IMR-90 (cell line): ENCODE results near the gene ITGA6. TPM values are rescaled to one million over a fixed set of nuclear protein-coding genes. Genes with fewer than 3 reads are reported as not detected.

Experiments
- ATAC-seq: fragments of 200-7000 bp; cut with Tn5 transposase; 2 replicates; pipeline ENCODE4 v1.9.1; 2020; ENCODE audit warnings: low read depth, mild to moderate bottlenecking, moderate library complexity
- BruUV-seq: library from RNA; stranded (reverse); fragments of 400-500 nt; replicated peaks from 2 replicates; lab custom pipeline; 2021; lab: Mats Ljungman, UMichigan
- CTCF ChIA-PET: fragments of 300-600 bp; formaldehyde crosslinking; extraction: SDS; loops from one replicate; lab custom pipeline; 2021; ENCODE audit warnings: antibody characterized with exemption; lab: Yijun Ruan, JAX
- POLR2A ChIA-PET: fragments of 300-600 bp; sonication (Branson Sonifier 250); formaldehyde crosslinking; loops from one replicate; lab custom pipeline; 2022; ENCODE audit warnings: antibody characterized with exemption; ENCODE audit not compliant: unreplicated experiment; lab: Charles Lee
- DNase-seq: peaks from one replicate; pipeline ENCODE4 v3.0.0; 2013
- H2AFZ ChIP-seq: replicated peaks from 2 replicates; pipeline ENCODE3; 2013; ENCODE audit warnings: low read length, mild to moderate bottlenecking; ENCODE audit not compliant: poor library complexity
- H2AK5ac ChIP-seq: 2 replicates; pipeline ENCODE4 v1.6.1; 2013; ENCODE audit warnings: low read depth, low read length, inconsistent platforms
- H2AK9ac ChIP-seq: replicated peaks from 2 replicates; pipeline ENCODE3; 2013; ENCODE audit warnings: mild to moderate bottlenecking, low read depth, low read length, moderate library complexity; ENCODE audit not compliant: poor library complexity
- H2BK120ac ChIP-seq: 2 replicates; pipeline ENCODE4 v1.6.1; 2013; ENCODE audit warnings: low read depth, low read length, inconsistent platforms
- H2BK15ac ChIP-seq: 3 replicates; pipeline ENCODE4 v1.6.1; 2013; ENCODE audit warnings: low read depth, low read length, inconsistent platforms
- H2BK20ac ChIP-seq: 2 replicates; pipeline ENCODE4 v1.6.1; 2013; ENCODE audit warnings: low read depth, mild to moderate bottlenecking, inconsistent platforms, low read length, moderate library complexity
- H2BK5ac ChIP-seq: 2 replicates; pipeline ENCODE4 v1.6.1; 2013; ENCODE audit warnings: mild to moderate bottlenecking, low read depth, low read length, inconsistent platforms; ENCODE audit not compliant: poor library complexity, severe bottlenecking
- H3K14ac ChIP-seq: replicated peaks from 2 replicates; pipeline ENCODE4 v1.6.1; 2013; ENCODE audit warnings: low read depth, low read length, inconsistent platforms
- H3K18ac ChIP-seq: 2 replicates; pipeline ENCODE4 v1.6.1; 2013; ENCODE audit warnings: low read depth, low read length, control low read depth
- H3K23ac ChIP-seq: 2 replicates; pipeline ENCODE4 v1.6.1; 2013; ENCODE audit warnings: low read depth, low read length, inconsistent platforms
- H3K27ac ChIP-seq: 2 replicates; pipeline ENCODE4 v1.5.1; 2013; ENCODE audit warnings: mild to moderate bottlenecking, control low read depth, low read length; ENCODE audit not compliant: insufficient read depth
- H3K27me3 ChIP-seq: 2 replicates; pipeline ENCODE4 v1.6.1; 2013; ENCODE audit warnings: low read length; ENCODE audit not compliant: control insufficient read depth, insufficient read depth
- H3K36me3 ChIP-seq: 2 replicates; pipeline ENCODE4 v1.6.1; 2013; ENCODE audit warnings: low read length, mixed read lengths; ENCODE audit not compliant: control insufficient read depth, insufficient read depth
- H3K4ac ChIP-seq: 2 replicates; pipeline ENCODE4 v1.6.1; 2013; ENCODE audit warnings: low read depth, low read length, inconsistent platforms
- H3K4me1 ChIP-seq: 2 replicates; pipeline ENCODE4 v1.6.1; 2013; ENCODE audit warnings: low read length, mixed read lengths; ENCODE audit not compliant: control insufficient read depth, insufficient read depth
- H3K4me2 ChIP-seq: 2 replicates; pipeline ENCODE4 v1.6.1; 2013; ENCODE audit warnings: low read depth, mild to moderate bottlenecking, control low read depth, low read length, moderate library complexity
- H3K4me3 ChIP-seq: 2 replicates; pipeline ENCODE4 v1.5.1; 2013; ENCODE audit warnings: low read depth, mild to moderate bottlenecking, control low read depth, low read length, moderate library complexity; ENCODE audit not compliant: insufficient read depth
- H3K56ac ChIP-seq: 2 replicates; pipeline ENCODE4 v1.6.1; 2013; ENCODE audit warnings: low read length, inconsistent platforms; ENCODE audit not compliant: insufficient read depth; ENCODE audit errors: extremely low read depth
- H3K79me1 ChIP-seq, 2 experiments: 2 replicates each; pipeline ENCODE4 v1.6.1; 2013; ENCODE audit warnings: low read length in 2 of 2, inconsistent platforms in 1 of 2, low read depth in 1 of 2
- H3K9ac ChIP-seq: 2 replicates; pipeline ENCODE4 v1.6.1; 2013; ENCODE audit warnings: low read depth, low read length, control low read depth
- H3K9me1 ChIP-seq: 2 replicates; pipeline ENCODE4 v1.6.1; 2013; ENCODE audit warnings: low read length, inconsistent platforms; ENCODE audit not compliant: insufficient read depth
- H3K9me3 ChIP-seq: 2 replicates; pipeline ENCODE4 v1.6.1; 2013; ENCODE audit warnings: low read length; ENCODE audit not compliant: control insufficient read depth, insufficient read depth
- H4K20me1 ChIP-seq: 2 replicates; pipeline ENCODE4 v1.6.1; 2013; ENCODE audit warnings: low read length, inconsistent platforms; ENCODE audit not compliant: insufficient read depth
- H4K5ac ChIP-seq: 2 replicates; pipeline ENCODE4 v1.6.1; 2013; ENCODE audit warnings: mild to moderate bottlenecking, low read depth, low read length, control low read depth
- H4K8ac ChIP-seq, 2 experiments: 2 replicates each; pipeline ENCODE4 v1.6.1; 2013; ENCODE audit warnings: low read depth in 2 of 2, low read length in 2 of 2, control low read depth in 1 of 2, inconsistent platforms in 1 of 2
- H4K91ac ChIP-seq: 2 replicates; pipeline ENCODE4 v1.6.1; 2013; ENCODE audit warnings: low read depth, low read length, inconsistent platforms; ENCODE audit not compliant: insufficient read depth
- BHLHE40 ChIP-seq: fragments of 150-350 bp; IDR thresholded peaks from 2 replicates; pipeline ENCODE4 v1.6.1; 2016; ENCODE audit warnings: mild to moderate bottlenecking, low read depth, low read length
- CEBPB ChIP-seq: IDR thresholded peaks from 2 replicates; pipeline ENCODE4 v1.6.1; 2012; ENCODE audit warnings: low read depth, low read length, improper control_type of control experiment
- CHD1 ChIP-seq: IDR thresholded peaks from 2 replicates; pipeline ENCODE4 v1.6.1; 2012; ENCODE audit warnings: low read depth, low read length, improper control_type of control experiment
- ELK1 ChIP-seq: fragments of 150-350 bp; IDR thresholded peaks from 2 replicates; pipeline ENCODE4 v1.6.1; 2016; ENCODE audit warnings: low read depth, mild to moderate bottlenecking, low read length, moderate library complexity, borderline replicate concordance
- MAFK ChIP-seq: IDR thresholded peaks from 2 replicates; pipeline ENCODE4 v1.6.1; 2012; ENCODE audit warnings: low read depth, low read length, improper control_type of control experiment
- MAZ ChIP-seq: IDR thresholded peaks from 2 replicates; pipeline ENCODE4 v1.6.1; 2012; ENCODE audit warnings: low read depth, mild to moderate bottlenecking, low read length, improper control_type of control experiment, moderate library complexity, borderline replicate concordance
- MXI1 ChIP-seq: IDR thresholded peaks from 2 replicates; pipeline ENCODE4 v1.6.1; 2012; ENCODE audit warnings: low read depth, mild to moderate bottlenecking, low read length, moderate library complexity, borderline replicate concordance
- NFE2L2 ChIP-seq: fragments of 150-350 bp; IDR thresholded peaks from 2 replicates; pipeline ENCODE4 v1.6.1; 2016; ENCODE audit warnings: low read depth, mild to moderate bottlenecking, low read length
- POLR2A ChIP-seq: IDR thresholded peaks from 2 replicates; pipeline ENCODE4 v1.6.1; 2012; ENCODE audit warnings: mild to moderate bottlenecking, low read depth, low read length
- RAD21 ChIP-seq: IDR thresholded peaks from 2 replicates; pipeline ENCODE4 v1.6.1; 2012; ENCODE audit warnings: low read length, improper control_type of control experiment
- RCOR1 ChIP-seq: IDR thresholded peaks from 2 replicates; pipeline ENCODE4 v1.6.1; 2012; ENCODE audit warnings: mild to moderate bottlenecking, low read length, improper control_type of control experiment; ENCODE audit not compliant: insufficient replicate concordance
- RFX5 ChIP-seq: IDR thresholded peaks from 2 replicates; pipeline ENCODE4 v1.8.0; 2012; ENCODE audit warnings: low read depth, mild to moderate bottlenecking, low read length, moderate library complexity
- SMC3 ChIP-seq: fragments of 150-350 bp; IDR thresholded peaks from 2 replicates; pipeline ENCODE4 v1.6.1; 2016; ENCODE audit warnings: low read depth, mild to moderate bottlenecking, antibody characterized with exemption, low read length, moderate library complexity
- USF2 ChIP-seq: fragments of 150-350 bp; IDR thresholded peaks from 2 replicates; pipeline ENCODE4 v1.6.1; 2017; ENCODE audit warnings: mild to moderate bottlenecking, antibody characterized with exemption, low read length, low read depth
- WGBS, 2 experiments: methylation state at CpG; one replicate each; pipeline versions ENCODE4 v1.1.5 to v1.1.7; 2013; ENCODE audit warnings: missing lambda C conversion rate in 2 of 2; ENCODE audit not compliant: insufficient read length in 1 of 2; ENCODE audit errors: extremely low coverage in 2 of 2; 5-methylcytosine and 5-hydroxymethylcytosine counted together
- dilution Hi-C: fragments of 300-500 bp; cut with HindIII; formaldehyde crosslinking; loops from one replicate; pipeline ENCODE4 v1.14.3; 2018; ENCODE audit warnings: low sequenced_read_pairs; ENCODE audit not compliant: unreplicated experiment
- in situ Hi-C: fragments of 300-500 bp; cut with MboI; formaldehyde crosslinking; loops from 3 replicates; pipeline ENCODE4 v1.14.3; 2019; ENCODE audit warnings: low sequenced_read_pairs, inconsistent platforms, mixed read lengths
- intact Hi-C: fragments of 100-400 bp; cut with micrococcal nuclease; formaldehyde crosslinking; loops from 2 replicates; pipeline ENCODE4 v1.10.0; 2022
- polyA plus RNA-seq, 3 experiments: library from polyadenylated mRNA; depleted of rRNA; stranded (reverse); fragments of >200 nt; gene quantifications; 2 replicates each; pipeline ENCODE4 v1.2.3, GENCODE V29; 2012; ENCODE audit warnings: low replicate concordance in 1 of 3
- total RNA-seq: library from RNA; depleted of rRNA; stranded (reverse); fragments of >200 nt; gene quantifications from 2 replicates; pipeline ENCODE4 v1.2.3, GENCODE V29; 2012
- TF ChIP-seq, protein P1 (sequence below): conservative IDR thresholded peaks from 2 replicates; pipeline ENCODE4 v1.5.1; 2012; ENCODE audit warnings: mild to moderate bottlenecking, low read depth, low read length, improper control_type of control experiment

The ITGA6 gene
- total and polyA plus RNA-seq, 2 of the 4 experiments (the other 2 are of a cell fraction): 12.5 to 43.9 TPM

- H3K4me1 ChIP-seq: peaks cover 7% of the 10 kb centered on the region
- WGBS, 2 experiments: 55% methylated on average over 4 of the region's 9 CpGs; no CpG with 5 or more reads in 1 of the 2 experiments
- ATAC-seq (no peak), DNase-seq (peak; percentile 31)
- no peaks in the 10 kb centered on the region for H3K9me3 ChIP-seq
- H3K27me3 ChIP-seq: peaks cover 5% of the 10 kb centered on the region; the same call in 1 of the 2 replicates
- no peak overlapping the region for H4K91ac ChIP-seq
- BruUV-seq: no TSS peak
- peak overlapping the region; percentile 28; the same call in 1 of the 2 replicates for H3K23ac ChIP-seq
- dilution Hi-C loops (no loop called here), intact Hi-C loops (loop anchor here (2.0 kb wide), 1 partner anchor 31 kb away; no protein-coding TSS in a partner anchor), in situ Hi-C loops (no loop called here)
- peak overlapping the region; percentile 99 for H3K4me2 ChIP-seq
- no peak overlapping the region for H4K5ac ChIP-seq
- H4K8ac ChIP-seq: no peak overlapping the region
- H3K79me1 ChIP-seq: peaks cover 25 to 49% of the 10 kb centered on the region in 2 experiments
- no peaks in the 10 kb centered on the region for H4K20me1 ChIP-seq
- no peaks in the 10 kb centered on the region for H3K36me3 ChIP-seq
- H2BK15ac ChIP-seq: no peak overlapping the region
- peaks cover 2% of the 10 kb centered on the region; the same call in 1 of the 2 replicates for H3K9me1 ChIP-seq
- peak overlapping the region; percentile 9 for H2AFZ ChIP-seq
- no peak overlapping the region for H3K27ac ChIP-seq
- no peak overlapping the region for H3K9ac ChIP-seq
- no peak overlapping the region for H3K56ac ChIP-seq
- no peak overlapping the region for H2AK5ac ChIP-seq
- CTCF ChIA-PET: interaction anchor here (1.1 kb wide), 1 partner anchor 33 kb away, joined by 6 read pairs; no protein-coding TSS in a partner anchor
- H2BK5ac ChIP-seq: no peak overlapping the region
- H2BK120ac ChIP-seq: no peak overlapping the region
- peak overlapping the region; percentile 33; the same call in 1 of the 2 replicates for H3K14ac ChIP-seq
- H3K4ac ChIP-seq: no peak overlapping the region
- POLR2A ChIA-PET: no interaction called here
- no peak overlapping the region for H2BK20ac ChIP-seq
- H3K4me3 ChIP-seq: no peak overlapping the region
- H3K18ac ChIP-seq: no peak overlapping the region
- H2AK9ac ChIP-seq: no peak overlapping the region
- TF ChIP-seq RCOR1 (no peak), POLR2A (no peak), SMC3 (no peak), MXI1 (no peak), NFE2L2 (no peak), MAFK (no peak), RAD21 (0 out of 2 replicates have a peak, but pooled peaks have one; percentile 13), RFX5 (no peak), ELK1 (no peak), CHD1 (no peak), CEBPB (no peak), USF2 (peak; percentile 47), BHLHE40 (no peak), MAZ (no peak)
- TF ChIP-seq, protein P1, sequence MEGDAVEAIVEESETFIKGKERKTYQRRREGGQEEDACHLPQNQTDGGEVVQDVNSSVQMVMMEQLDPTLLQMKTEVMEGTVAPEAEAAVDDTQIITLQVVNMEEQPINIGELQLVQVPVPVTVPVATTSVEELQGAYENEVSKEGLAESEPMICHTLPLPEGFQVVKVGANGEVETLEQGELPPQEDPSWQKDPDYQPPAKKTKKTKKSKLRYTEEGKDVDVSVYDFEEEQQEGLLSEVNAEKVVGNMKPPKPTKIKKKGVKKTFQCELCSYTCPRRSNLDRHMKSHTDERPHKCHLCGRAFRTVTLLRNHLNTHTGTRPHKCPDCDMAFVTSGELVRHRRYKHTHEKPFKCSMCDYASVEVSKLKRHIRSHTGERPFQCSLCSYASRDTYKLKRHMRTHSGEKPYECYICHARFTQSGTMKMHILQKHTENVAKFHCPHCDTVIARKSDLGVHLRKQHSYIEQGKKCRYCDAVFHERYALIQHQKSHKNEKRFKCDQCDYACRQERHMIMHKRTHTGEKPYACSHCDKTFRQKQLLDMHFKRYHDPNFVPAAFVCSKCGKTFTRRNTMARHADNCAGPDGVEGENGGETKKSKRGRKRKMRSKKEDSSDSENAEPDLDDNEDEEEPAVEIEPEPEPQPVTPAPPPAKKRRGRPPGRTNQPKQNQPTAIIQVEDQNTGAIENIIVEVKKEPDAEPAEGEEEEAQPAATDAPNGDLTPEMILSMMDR: no peak
Observed at GRCh38 chr2:172429301-172429968, 2.0 kb downstream of the ITGA6 start.
